IMR-90 (cell line): ENCODE results near the gene RAD51B. TPM values are rescaled to one million over a fixed set of nuclear protein-coding genes. Genes with fewer than 3 reads are reported as not detected.

Source experiments
- ATAC-seq: fragments of 200-7000 bp; cut with Tn5 transposase; 2 replicates; pipeline ENCODE4 v1.9.1; 2020; ENCODE audit warnings: low read depth, mild to moderate bottlenecking, moderate library complexity
- BruUV-seq: library from RNA; stranded (reverse); fragments of 400-500 nt; replicated peaks from 2 replicates; lab custom pipeline; 2021; lab: Mats Ljungman, UMichigan
- CTCF ChIA-PET: fragments of 300-600 bp; formaldehyde crosslinking; extraction: SDS; loops from one replicate; lab custom pipeline; 2021; ENCODE audit warnings: antibody characterized with exemption; lab: Yijun Ruan, JAX
- POLR2A ChIA-PET: fragments of 300-600 bp; sonication (Branson Sonifier 250); formaldehyde crosslinking; loops from one replicate; lab custom pipeline; 2022; ENCODE audit warnings: antibody characterized with exemption; ENCODE audit not compliant: unreplicated experiment; lab: Charles Lee
- DNase-seq: peaks from one replicate; pipeline ENCODE4 v3.0.0; 2013
- H2AFZ ChIP-seq: replicated peaks from 2 replicates; pipeline ENCODE3; 2013; ENCODE audit warnings: low read length, mild to moderate bottlenecking; ENCODE audit not compliant: poor library complexity
- H2AK5ac ChIP-seq: 2 replicates; pipeline ENCODE4 v1.6.1; 2013; ENCODE audit warnings: low read depth, low read length, inconsistent platforms
- H2AK9ac ChIP-seq: replicated peaks from 2 replicates; pipeline ENCODE3; 2013; ENCODE audit warnings: mild to moderate bottlenecking, low read depth, low read length, moderate library complexity; ENCODE audit not compliant: poor library complexity
- H2BK120ac ChIP-seq: 2 replicates; pipeline ENCODE4 v1.6.1; 2013; ENCODE audit warnings: low read depth, low read length, inconsistent platforms
- H2BK15ac ChIP-seq: 3 replicates; pipeline ENCODE4 v1.6.1; 2013; ENCODE audit warnings: low read depth, low read length, inconsistent platforms
- H2BK20ac ChIP-seq: 2 replicates; pipeline ENCODE4 v1.6.1; 2013; ENCODE audit warnings: low read depth, mild to moderate bottlenecking, inconsistent platforms, low read length, moderate library complexity
- H2BK5ac ChIP-seq: 2 replicates; pipeline ENCODE4 v1.6.1; 2013; ENCODE audit warnings: mild to moderate bottlenecking, low read depth, low read length, inconsistent platforms; ENCODE audit not compliant: poor library complexity, severe bottlenecking
- H3K14ac ChIP-seq: replicated peaks from 2 replicates; pipeline ENCODE4 v1.6.1; 2013; ENCODE audit warnings: low read depth, low read length, inconsistent platforms
- H3K18ac ChIP-seq: 2 replicates; pipeline ENCODE4 v1.6.1; 2013; ENCODE audit warnings: low read depth, low read length, control low read depth
- H3K23ac ChIP-seq: 2 replicates; pipeline ENCODE4 v1.6.1; 2013; ENCODE audit warnings: low read depth, low read length, inconsistent platforms
- H3K27ac ChIP-seq: 2 replicates; pipeline ENCODE4 v1.5.1; 2013; ENCODE audit warnings: mild to moderate bottlenecking, control low read depth, low read length; ENCODE audit not compliant: insufficient read depth
- H3K27me3 ChIP-seq: 2 replicates; pipeline ENCODE4 v1.6.1; 2013; ENCODE audit warnings: low read length; ENCODE audit not compliant: control insufficient read depth, insufficient read depth
- H3K36me3 ChIP-seq: 2 replicates; pipeline ENCODE4 v1.6.1; 2013; ENCODE audit warnings: low read length, mixed read lengths; ENCODE audit not compliant: control insufficient read depth, insufficient read depth
- H3K4ac ChIP-seq: 2 replicates; pipeline ENCODE4 v1.6.1; 2013; ENCODE audit warnings: low read depth, low read length, inconsistent platforms
- H3K4me1 ChIP-seq: 2 replicates; pipeline ENCODE4 v1.6.1; 2013; ENCODE audit warnings: low read length, mixed read lengths; ENCODE audit not compliant: control insufficient read depth, insufficient read depth
- H3K4me2 ChIP-seq: 2 replicates; pipeline ENCODE4 v1.6.1; 2013; ENCODE audit warnings: low read depth, mild to moderate bottlenecking, control low read depth, low read length, moderate library complexity
- H3K4me3 ChIP-seq: 2 replicates; pipeline ENCODE4 v1.5.1; 2013; ENCODE audit warnings: low read depth, mild to moderate bottlenecking, control low read depth, low read length, moderate library complexity; ENCODE audit not compliant: insufficient read depth
- H3K56ac ChIP-seq: 2 replicates; pipeline ENCODE4 v1.6.1; 2013; ENCODE audit warnings: low read length, inconsistent platforms; ENCODE audit not compliant: insufficient read depth; ENCODE audit errors: extremely low read depth
- H3K79me1 ChIP-seq, 2 experiments: 2 replicates each; pipeline ENCODE4 v1.6.1; 2013; ENCODE audit warnings: low read length in 2 of 2, inconsistent platforms in 1 of 2, low read depth in 1 of 2
- H3K9ac ChIP-seq: 2 replicates; pipeline ENCODE4 v1.6.1; 2013; ENCODE audit warnings: low read depth, low read length, control low read depth
- H3K9me1 ChIP-seq: 2 replicates; pipeline ENCODE4 v1.6.1; 2013; ENCODE audit warnings: low read length, inconsistent platforms; ENCODE audit not compliant: insufficient read depth
- H3K9me3 ChIP-seq: 2 replicates; pipeline ENCODE4 v1.6.1; 2013; ENCODE audit warnings: low read length; ENCODE audit not compliant: control insufficient read depth, insufficient read depth
- H4K20me1 ChIP-seq: 2 replicates; pipeline ENCODE4 v1.6.1; 2013; ENCODE audit warnings: low read length, inconsistent platforms; ENCODE audit not compliant: insufficient read depth
- H4K5ac ChIP-seq: 2 replicates; pipeline ENCODE4 v1.6.1; 2013; ENCODE audit warnings: mild to moderate bottlenecking, low read depth, low read length, control low read depth
- H4K8ac ChIP-seq, 2 experiments: 2 replicates each; pipeline ENCODE4 v1.6.1; 2013; ENCODE audit warnings: low read depth in 2 of 2, low read length in 2 of 2, control low read depth in 1 of 2, inconsistent platforms in 1 of 2
- H4K91ac ChIP-seq: 2 replicates; pipeline ENCODE4 v1.6.1; 2013; ENCODE audit warnings: low read depth, low read length, inconsistent platforms; ENCODE audit not compliant: insufficient read depth
- BHLHE40 ChIP-seq: fragments of 150-350 bp; IDR thresholded peaks from 2 replicates; pipeline ENCODE4 v1.6.1; 2016; ENCODE audit warnings: mild to moderate bottlenecking, low read depth, low read length
- CEBPB ChIP-seq: IDR thresholded peaks from 2 replicates; pipeline ENCODE4 v1.6.1; 2012; ENCODE audit warnings: low read depth, low read length, improper control_type of control experiment
- FOS ChIP-seq: fragments of 150-350 bp; IDR thresholded peaks from 2 replicates; pipeline ENCODE4 v1.6.1; 2016; ENCODE audit warnings: low read depth, low read length
- MAFK ChIP-seq: IDR thresholded peaks from 2 replicates; pipeline ENCODE4 v1.6.1; 2012; ENCODE audit warnings: low read depth, low read length, improper control_type of control experiment
- MXI1 ChIP-seq: IDR thresholded peaks from 2 replicates; pipeline ENCODE4 v1.6.1; 2012; ENCODE audit warnings: low read depth, mild to moderate bottlenecking, low read length, moderate library complexity, borderline replicate concordance
- NFE2L2 ChIP-seq: fragments of 150-350 bp; IDR thresholded peaks from 2 replicates; pipeline ENCODE4 v1.6.1; 2016; ENCODE audit warnings: low read depth, mild to moderate bottlenecking, low read length
- POLR2A ChIP-seq: IDR thresholded peaks from 2 replicates; pipeline ENCODE4 v1.6.1; 2012; ENCODE audit warnings: mild to moderate bottlenecking, low read depth, low read length
- RAD21 ChIP-seq: IDR thresholded peaks from 2 replicates; pipeline ENCODE4 v1.6.1; 2012; ENCODE audit warnings: low read length, improper control_type of control experiment
- RCOR1 ChIP-seq: IDR thresholded peaks from 2 replicates; pipeline ENCODE4 v1.6.1; 2012; ENCODE audit warnings: mild to moderate bottlenecking, low read length, improper control_type of control experiment; ENCODE audit not compliant: insufficient replicate concordance
- RFX5 ChIP-seq: IDR thresholded peaks from 2 replicates; pipeline ENCODE4 v1.8.0; 2012; ENCODE audit warnings: low read depth, mild to moderate bottlenecking, low read length, moderate library complexity
- SMC3 ChIP-seq: fragments of 150-350 bp; IDR thresholded peaks from 2 replicates; pipeline ENCODE4 v1.6.1; 2016; ENCODE audit warnings: low read depth, mild to moderate bottlenecking, antibody characterized with exemption, low read length, moderate library complexity
- WGBS, 2 experiments: methylation state at CpG; one replicate each; pipeline versions ENCODE4 v1.1.5 to v1.1.7; 2013; ENCODE audit warnings: missing lambda C conversion rate in 2 of 2; ENCODE audit not compliant: insufficient read length in 1 of 2; ENCODE audit errors: extremely low coverage in 2 of 2; 5-methylcytosine and 5-hydroxymethylcytosine counted together
- dilution Hi-C: fragments of 300-500 bp; cut with HindIII; formaldehyde crosslinking; loops from one replicate; pipeline ENCODE4 v1.14.3; 2018; ENCODE audit warnings: low sequenced_read_pairs; ENCODE audit not compliant: unreplicated experiment
- in situ Hi-C: fragments of 300-500 bp; cut with MboI; formaldehyde crosslinking; loops from 3 replicates; pipeline ENCODE4 v1.14.3; 2019; ENCODE audit warnings: low sequenced_read_pairs, inconsistent platforms, mixed read lengths
- intact Hi-C: fragments of 100-400 bp; cut with micrococcal nuclease; formaldehyde crosslinking; loops from 2 replicates; pipeline ENCODE4 v1.10.0; 2022
- polyA plus RNA-seq, 3 experiments: library from polyadenylated mRNA; depleted of rRNA; stranded (reverse); fragments of >200 nt; gene quantifications; 2 replicates each; pipeline ENCODE4 v1.2.3, GENCODE V29; 2012; ENCODE audit warnings: low replicate concordance in 1 of 3
- total RNA-seq: library from RNA; depleted of rRNA; stranded (reverse); fragments of >200 nt; gene quantifications from 2 replicates; pipeline ENCODE4 v1.2.3, GENCODE V29; 2012
- TF ChIP-seq, protein P1 (sequence below): conservative IDR thresholded peaks from 2 replicates; pipeline ENCODE4 v1.5.1; 2012; ENCODE audit warnings: mild to moderate bottlenecking, low read depth, low read length, improper control_type of control experiment
- TF ChIP-seq, protein P2 (sequence below): fragments of 150-350 bp; IDR thresholded peaks from 2 replicates; pipeline ENCODE4 v1.6.1; 2016; ENCODE audit warnings: low read depth, mild to moderate bottlenecking, low read length, moderate library complexity, borderline replicate concordance
- TF ChIP-seq, protein P3 (sequence below): fragments of 150-350 bp; IDR thresholded peaks from 2 replicates; pipeline ENCODE4 v1.6.1; 2017; ENCODE audit warnings: mild to moderate bottlenecking, antibody characterized with exemption, low read length, low read depth

Gene RAD51B
- total and polyA plus RNA-seq, 2 of the 4 experiments (the other 2 are of a cell fraction), result 5.1 to 18.8 TPM

DNA sequence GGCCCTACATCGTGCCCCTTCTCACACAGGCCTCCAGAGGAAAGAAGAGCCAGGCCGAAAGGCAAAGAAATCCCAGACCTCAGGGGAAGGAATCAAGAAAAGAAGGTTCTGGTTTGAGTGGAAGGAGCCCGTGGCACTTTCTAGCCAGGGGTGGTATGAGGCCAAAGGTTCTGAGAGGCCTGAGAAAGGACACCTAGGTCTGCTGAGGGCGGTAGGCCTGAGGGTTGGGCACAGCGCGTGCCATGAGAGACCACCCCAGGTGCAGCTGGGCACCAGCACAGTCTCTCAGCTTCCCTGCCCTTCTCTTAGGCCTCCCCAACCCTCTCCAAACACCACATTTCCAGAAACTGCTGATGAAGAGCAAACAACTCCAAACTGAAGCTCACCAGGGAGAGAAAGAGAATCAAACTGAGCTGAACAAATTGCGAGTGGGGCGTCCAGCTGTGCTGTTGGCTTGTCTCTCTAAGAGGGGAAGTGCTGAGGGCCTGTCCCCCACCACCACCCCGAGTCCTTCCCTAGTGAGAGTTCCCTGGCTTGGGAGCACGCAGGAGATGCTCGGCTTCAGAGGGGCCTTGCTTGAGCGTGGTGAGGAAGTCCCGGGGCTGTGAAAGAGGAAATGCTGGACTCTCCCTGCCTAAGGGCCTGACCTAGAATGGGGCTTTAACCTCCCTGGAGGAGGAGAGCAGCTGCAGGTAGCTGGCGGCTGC is 788.4 kb downstream of the RAD51B start:
- Histone ChIP-seq H2BK120ac (peak overlapping the region; percentile 98), H3K4me2 (no peak overlapping the region; the same call in 1 of the 2 replicates), H2BK5ac (peak overlapping the region; percentile 66), H2AK9ac (peak overlapping the region; percentile 83), H4K5ac (peak overlapping the region; percentile 97), H4K91ac (peak overlapping the region; percentile 90), H3K4me1 (peaks cover 25% of the 10 kb centered on the region), H3K4me3 (no peak overlapping the region), H3K23ac (peak overlapping the region; percentile 94), H2AFZ (peak overlapping the region; percentile 88), H3K9ac (peak overlapping the region; percentile 35; the same call in 1 of the 2 replicates), H2BK15ac (peak overlapping the region; percentile 96; the same call in 2 of the 3 replicates), H3K18ac (peak overlapping the region; percentile 89), H3K56ac (peak overlapping the region; percentile 52; the same call in 1 of the 2 replicates), H2AK5ac (peak overlapping the region; percentile 96), H4K8ac (peak overlapping the region; percentile 56 to 95), H4K20me1 (no peaks in the 10 kb centered on the region), H3K27me3 (no peaks in the 10 kb centered on the region), H3K9me3 (peaks cover 2% of the 10 kb centered on the region; the same call in 1 of the 2 replicates), H3K36me3 (no peaks in the 10 kb centered on the region), H3K14ac (peak overlapping the region; percentile 95), H3K4ac (peak overlapping the region; percentile 99), H3K9me1 (peaks cover 14% of the 10 kb centered on the region), H3K27ac (peak overlapping the region; percentile 68), H3K79me1 (peaks cover 0 to 7% of the 10 kb centered on the region in 2 experiments; a peak in 1 of 4 replicates), H2BK20ac (peak overlapping the region; percentile 98)
- POLR2A ChIA-PET, result interaction anchor here (0.9 kb wide), 1 partner anchor 182 kb away, joined by 3 read pairs; no protein-coding TSS in a partner anchor
- CTCF ChIA-PET, result no interaction called here
- ATAC-seq (peak; percentile 5; the same call in 1 of the 2 replicates), DNase-seq (no peak)
- intact Hi-C loops (no loop called here), in situ Hi-C loops (no loop called here), dilution Hi-C loops (no loop called here)
- 17% methylated on average over 1 of the region's 14 CpGs; no CpG with 5 or more reads in 1 of the 2 experiments for WGBS, 2 experiments
- BruUV-seq, result no TSS peak
- TF ChIP-seq, protein P1, sequence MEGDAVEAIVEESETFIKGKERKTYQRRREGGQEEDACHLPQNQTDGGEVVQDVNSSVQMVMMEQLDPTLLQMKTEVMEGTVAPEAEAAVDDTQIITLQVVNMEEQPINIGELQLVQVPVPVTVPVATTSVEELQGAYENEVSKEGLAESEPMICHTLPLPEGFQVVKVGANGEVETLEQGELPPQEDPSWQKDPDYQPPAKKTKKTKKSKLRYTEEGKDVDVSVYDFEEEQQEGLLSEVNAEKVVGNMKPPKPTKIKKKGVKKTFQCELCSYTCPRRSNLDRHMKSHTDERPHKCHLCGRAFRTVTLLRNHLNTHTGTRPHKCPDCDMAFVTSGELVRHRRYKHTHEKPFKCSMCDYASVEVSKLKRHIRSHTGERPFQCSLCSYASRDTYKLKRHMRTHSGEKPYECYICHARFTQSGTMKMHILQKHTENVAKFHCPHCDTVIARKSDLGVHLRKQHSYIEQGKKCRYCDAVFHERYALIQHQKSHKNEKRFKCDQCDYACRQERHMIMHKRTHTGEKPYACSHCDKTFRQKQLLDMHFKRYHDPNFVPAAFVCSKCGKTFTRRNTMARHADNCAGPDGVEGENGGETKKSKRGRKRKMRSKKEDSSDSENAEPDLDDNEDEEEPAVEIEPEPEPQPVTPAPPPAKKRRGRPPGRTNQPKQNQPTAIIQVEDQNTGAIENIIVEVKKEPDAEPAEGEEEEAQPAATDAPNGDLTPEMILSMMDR, result no peak
- TF ChIP-seq MAFK (no peak), MXI1 (no peak), NFE2L2 (no peak), RFX5 (no peak), RAD21 (no peak), BHLHE40 (no peak), FOS (no peak), CEBPB (no peak), SMC3 (no peak), POLR2A (no peak), RCOR1 (no peak)
- TF ChIP-seq, protein P2, sequence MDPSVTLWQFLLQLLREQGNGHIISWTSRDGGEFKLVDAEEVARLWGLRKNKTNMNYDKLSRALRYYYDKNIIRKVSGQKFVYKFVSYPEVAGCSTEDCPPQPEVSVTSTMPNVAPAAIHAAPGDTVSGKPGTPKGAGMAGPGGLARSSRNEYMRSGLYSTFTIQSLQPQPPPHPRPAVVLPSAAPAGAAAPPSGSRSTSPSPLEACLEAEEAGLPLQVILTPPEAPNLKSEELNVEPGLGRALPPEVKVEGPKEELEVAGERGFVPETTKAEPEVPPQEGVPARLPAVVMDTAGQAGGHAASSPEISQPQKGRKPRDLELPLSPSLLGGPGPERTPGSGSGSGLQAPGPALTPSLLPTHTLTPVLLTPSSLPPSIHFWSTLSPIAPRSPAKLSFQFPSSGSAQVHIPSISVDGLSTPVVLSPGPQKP, result no peak
- TF ChIP-seq, protein P3, sequence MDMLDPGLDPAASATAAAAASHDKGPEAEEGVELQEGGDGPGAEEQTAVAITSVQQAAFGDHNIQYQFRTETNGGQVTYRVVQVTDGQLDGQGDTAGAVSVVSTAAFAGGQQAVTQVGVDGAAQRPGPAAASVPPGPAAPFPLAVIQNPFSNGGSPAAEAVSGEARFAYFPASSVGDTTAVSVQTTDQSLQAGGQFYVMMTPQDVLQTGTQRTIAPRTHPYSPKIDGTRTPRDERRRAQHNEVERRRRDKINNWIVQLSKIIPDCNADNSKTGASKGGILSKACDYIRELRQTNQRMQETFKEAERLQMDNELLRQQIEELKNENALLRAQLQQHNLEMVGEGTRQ, result no peak
